GM23338 (cell line): Measurements from ENCODE around the gene EXOC3. TPM values are rescaled to one million over a fixed set of nuclear protein-coding genes. Genes with fewer than 3 reads are reported as not detected.
A peak's percentile ranks its signal among the peaks of the same experiment; 100 is the strongest.

Source experiments
- ATAC-seq: fragments of 200-7000 bp; cut with Tn5 transposase; 3 replicates; pipeline ENCODE4 v1.9.1; 2020
- DNase-seq: peaks from one replicate; pipeline ENCODE4 v3.0.0-alpha.2; 2015; ENCODE audit warnings: low spot score
- H2AFZ ChIP-seq: fragments of 200-600 bp; sonication (generic); 2 replicates; pipeline ENCODE4 v1.8.0; 2016; ENCODE audit warnings: antibody characterized with exemption, mild to moderate bottlenecking, moderate library complexity
- H3F3A ChIP-seq: fragments of 200-600 bp; sonication (generic); replicated peaks from 2 replicates; pipeline ENCODE4 v1.8.0; 2017; ENCODE audit warnings: antibody characterized with exemption, mixed run types, low read depth
- H3K27ac ChIP-seq: fragments of 200-600 bp; sonication (generic); 2 replicates; pipeline ENCODE4 v1.6.1; 2016; ENCODE audit warnings: low read depth
- H3K27me3 ChIP-seq: fragments of 200-600 bp; sonication (generic); 2 replicates; pipeline ENCODE4 v1.8.0; 2016; ENCODE audit warnings: mild to moderate bottlenecking, mixed run types, moderate library complexity; ENCODE audit not compliant: insufficient read depth
- H3K36me3 ChIP-seq: fragments of 200-600 bp; sonication (generic); 2 replicates; pipeline ENCODE4 v1.8.0; 2016; ENCODE audit warnings: mild to moderate bottlenecking; ENCODE audit not compliant: insufficient read depth
- H3K4me1 ChIP-seq: fragments of 200-600 bp; sonication (generic); 2 replicates; pipeline ENCODE4 v1.8.0; 2016; ENCODE audit warnings: mild to moderate bottlenecking, moderate library complexity; ENCODE audit not compliant: insufficient read depth
- H3K4me2 ChIP-seq: fragments of 200-600 bp; sonication (generic); 2 replicates; pipeline ENCODE4 v1.7.1; 2017; ENCODE audit warnings: mixed run types
- H3K4me3 ChIP-seq: fragments of 200-600 bp; sonication (generic); 2 replicates; pipeline ENCODE4 v1.6.1; 2016; ENCODE audit warnings: mixed run types
- H3K79me2 ChIP-seq: fragments of 200-600 bp; sonication (generic); replicated peaks from 2 replicates; pipeline ENCODE4 v1.8.0; 2017; ENCODE audit warnings: mild to moderate bottlenecking; ENCODE audit not compliant: insufficient read depth
- H3K9me2 ChIP-seq: fragments of 200-600 bp; sonication (generic); 2 replicates; pipeline ENCODE4 v1.8.0; 2017; ENCODE audit not compliant: insufficient read depth
- H4K20me1 ChIP-seq: fragments of 200-600 bp; sonication (generic); replicated peaks from 2 replicates; pipeline ENCODE4 v1.8.0; 2017; ENCODE audit warnings: mild to moderate bottlenecking; ENCODE audit not compliant: insufficient read depth
- H3K27ac Mint-ChIP-seq: 2 replicates; pipeline ENCODE4 v1.8.0; 2020; ENCODE audit warnings: inconsistent platforms, mild to moderate bottlenecking, moderate library complexity, mixed read lengths
- H3K27me3 Mint-ChIP-seq: 3 replicates; pipeline ENCODE4 v1.8.0; 2022; ENCODE audit warnings: low read depth, mild to moderate bottlenecking, moderate library complexity, mixed read lengths, inconsistent platforms; ENCODE audit not compliant: insufficient read depth, poor library complexity
- H3K36me3 Mint-ChIP-seq: 3 replicates; pipeline ENCODE4 v1.8.0; 2021; ENCODE audit warnings: low read depth, mild to moderate bottlenecking, inconsistent platforms, moderate library complexity, mixed read lengths
- H3K4me1 Mint-ChIP-seq: 3 replicates; pipeline ENCODE4 v1.8.0; 2020; ENCODE audit warnings: mild to moderate bottlenecking, inconsistent platforms, mixed read lengths
- H3K4me3 Mint-ChIP-seq: 3 replicates; pipeline ENCODE4 v1.8.0; 2021; ENCODE audit warnings: moderate library complexity, mild to moderate bottlenecking, inconsistent platforms, mixed read lengths
- H3K9me3 Mint-ChIP-seq: 3 replicates; pipeline ENCODE4 v1.8.0; 2020; ENCODE audit warnings: moderate library complexity, mild to moderate bottlenecking, inconsistent platforms, mixed read lengths
- CREB1 ChIP-seq: fragments of 250-450 bp; sonication (Bioruptor Pico); IDR thresholded peaks from 2 replicates; pipeline ENCODE4 v1.5.0; 2020; ENCODE audit warnings: low read depth, mild to moderate bottlenecking, moderate library complexity
- EZH2 ChIP-seq: fragments of 200-600 bp; sonication (generic); IDR thresholded peaks from one replicate; pipeline ENCODE4 v1.8.0; 2017; ENCODE audit warnings: antibody characterized with exemption, mild to moderate bottlenecking, low read depth; ENCODE audit not compliant: unreplicated experiment
- EZH2phosphoT487 ChIP-seq: fragments of 200-600 bp; sonication (generic); IDR thresholded peaks from one replicate; pipeline ENCODE4 v1.8.1; 2018; ENCODE audit warnings: antibody characterized with exemption; ENCODE audit not compliant: unreplicated experiment
- JUNB ChIP-seq: IDR thresholded peaks from one replicate; pipeline ENCODE4 v1.6.1; 2016; ENCODE audit warnings: antibody characterized with exemption; ENCODE audit not compliant: unreplicated experiment
- NANOG ChIP-seq: IDR thresholded peaks from 2 replicates; pipeline ENCODE4 v1.6.1; 2016; ENCODE audit warnings: antibody characterized with exemption, borderline replicate concordance
- POLR2AphosphoS5 ChIP-seq: IDR thresholded peaks from 2 replicates; pipeline ENCODE4 v1.6.1; 2016; ENCODE audit warnings: antibody characterized with exemption, low read depth
- REST ChIP-seq: IDR thresholded peaks from one replicate; pipeline ENCODE4 v1.6.1; 2018; ENCODE audit warnings: antibody characterized with exemption; ENCODE audit not compliant: unreplicated experiment
- STAT1 ChIP-seq: IDR thresholded peaks from one replicate; pipeline ENCODE4 v1.6.1; 2016; ENCODE audit warnings: antibody characterized with exemption; ENCODE audit not compliant: unreplicated experiment
- ZNF114 ChIP-seq: fragments of 250-450 bp; sonication (Bioruptor Pico); IDR thresholded peaks from 2 replicates; pipeline ENCODE4 v1.5.0; 2020; ENCODE audit warnings: mild to moderate bottlenecking, moderate library complexity
- ZNF331 ChIP-seq: fragments of 250-450 bp; sonication (Bioruptor Pico); IDR thresholded peaks from 2 replicates; pipeline ENCODE4 v1.5.0; 2020; ENCODE audit warnings: low read depth, mild to moderate bottlenecking, moderate library complexity
- polyA plus RNA-seq: library from polyadenylated mRNA; unstranded; fragments of >200 nt; fragmentation: Nextera tagmentation; extraction: Ambion mirVana; gene quantifications from 2 replicates; pipeline ENCODE4 v1.2.1, GENCODE V29; 2016
- total RNA-seq: library from RNA; depleted of rRNA; stranded (reverse); fragments of >200 nt; shearing (Covaris generic); gene quantifications from 2 replicates; pipeline ENCODE4 v1.2.3, GENCODE V29; 2014
- TF ChIP-seq, protein P1 (sequence below): IDR thresholded peaks from 2 replicates; pipeline ENCODE4 v1.6.1; 2016; ENCODE audit warnings: antibody characterized with exemption
- TF ChIP-seq, protein P2 (sequence below): fragments of 250-450 bp; sonication (Bioruptor Pico); IDR thresholded peaks from 2 replicates; pipeline ENCODE4 v1.5.0; 2020; ENCODE audit warnings: mild to moderate bottlenecking, moderate library complexity
- TF ChIP-seq, protein P3 (sequence below), 2 experiments: fragments of 200-600 bp in 1 of 2; sonication (generic) in 1 of 2; conservative IDR thresholded peaks; 2 replicates each; pipeline versions ENCODE4 v1.5.1 to v1.6.1; 2016 to 2017; ENCODE audit warnings: antibody characterized with exemption in 2 of 2, low read depth in 2 of 2, mild to moderate bottlenecking in 2 of 2, moderate library complexity in 1 of 2

EXOC3 gene
- total and polyA plus RNA-seq, 2 experiments from 2014 or later, result 13.4 to 31.6 TPM

- 0 out of 2 replicates have a peak, but pooled peaks cover 4% of the 10 kb centered on the region for H3K9me2 ChIP-seq
- no peaks in the 10 kb centered on the region for H3K27me3 ChIP-seq
- DNase-seq, result peak; percentile 60
- ATAC-seq, result peak; percentile 27
- Mint-ChIP-seq H3K4me3 (no peak overlapping the region), H3K27me3 (peaks cover 15% of the 10 kb centered on the region), H3K9me3 (0 out of 3 replicates have a peak, but pooled peaks cover 3% of the 10 kb centered on the region), H3K36me3 (no peaks in the 10 kb centered on the region), H3K27ac (no peak overlapping the region), H3K4me1 (peaks cover 18% of the 10 kb centered on the region)
- no peak overlapping the region for H3K4me2 ChIP-seq
- no peaks in the 10 kb centered on the region for H3K79me2 ChIP-seq
- TF ChIP-seq CREB1 (CRISPR knock-in tag) (no peak), POLR2AphosphoS5 (no peak), REST (no peak), ZNF114 (CRISPR knock-in tag) (no peak), JUNB (no peak), STAT1 (no peak), ZNF331 (CRISPR knock-in tag) (no peak), NANOG (no peak), EZH2 (no peak), EZH2phosphoT487 (no peak)
- TF ChIP-seq, protein P1, sequence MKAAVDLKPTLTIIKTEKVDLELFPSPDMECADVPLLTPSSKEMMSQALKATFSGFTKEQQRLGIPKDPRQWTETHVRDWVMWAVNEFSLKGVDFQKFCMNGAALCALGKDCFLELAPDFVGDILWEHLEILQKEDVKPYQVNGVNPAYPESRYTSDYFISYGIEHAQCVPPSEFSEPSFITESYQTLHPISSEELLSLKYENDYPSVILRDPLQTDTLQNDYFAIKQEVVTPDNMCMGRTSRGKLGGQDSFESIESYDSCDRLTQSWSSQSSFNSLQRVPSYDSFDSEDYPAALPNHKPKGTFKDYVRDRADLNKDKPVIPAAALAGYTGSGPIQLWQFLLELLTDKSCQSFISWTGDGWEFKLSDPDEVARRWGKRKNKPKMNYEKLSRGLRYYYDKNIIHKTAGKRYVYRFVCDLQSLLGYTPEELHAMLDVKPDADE, result no peak
- TF ChIP-seq, protein P2, sequence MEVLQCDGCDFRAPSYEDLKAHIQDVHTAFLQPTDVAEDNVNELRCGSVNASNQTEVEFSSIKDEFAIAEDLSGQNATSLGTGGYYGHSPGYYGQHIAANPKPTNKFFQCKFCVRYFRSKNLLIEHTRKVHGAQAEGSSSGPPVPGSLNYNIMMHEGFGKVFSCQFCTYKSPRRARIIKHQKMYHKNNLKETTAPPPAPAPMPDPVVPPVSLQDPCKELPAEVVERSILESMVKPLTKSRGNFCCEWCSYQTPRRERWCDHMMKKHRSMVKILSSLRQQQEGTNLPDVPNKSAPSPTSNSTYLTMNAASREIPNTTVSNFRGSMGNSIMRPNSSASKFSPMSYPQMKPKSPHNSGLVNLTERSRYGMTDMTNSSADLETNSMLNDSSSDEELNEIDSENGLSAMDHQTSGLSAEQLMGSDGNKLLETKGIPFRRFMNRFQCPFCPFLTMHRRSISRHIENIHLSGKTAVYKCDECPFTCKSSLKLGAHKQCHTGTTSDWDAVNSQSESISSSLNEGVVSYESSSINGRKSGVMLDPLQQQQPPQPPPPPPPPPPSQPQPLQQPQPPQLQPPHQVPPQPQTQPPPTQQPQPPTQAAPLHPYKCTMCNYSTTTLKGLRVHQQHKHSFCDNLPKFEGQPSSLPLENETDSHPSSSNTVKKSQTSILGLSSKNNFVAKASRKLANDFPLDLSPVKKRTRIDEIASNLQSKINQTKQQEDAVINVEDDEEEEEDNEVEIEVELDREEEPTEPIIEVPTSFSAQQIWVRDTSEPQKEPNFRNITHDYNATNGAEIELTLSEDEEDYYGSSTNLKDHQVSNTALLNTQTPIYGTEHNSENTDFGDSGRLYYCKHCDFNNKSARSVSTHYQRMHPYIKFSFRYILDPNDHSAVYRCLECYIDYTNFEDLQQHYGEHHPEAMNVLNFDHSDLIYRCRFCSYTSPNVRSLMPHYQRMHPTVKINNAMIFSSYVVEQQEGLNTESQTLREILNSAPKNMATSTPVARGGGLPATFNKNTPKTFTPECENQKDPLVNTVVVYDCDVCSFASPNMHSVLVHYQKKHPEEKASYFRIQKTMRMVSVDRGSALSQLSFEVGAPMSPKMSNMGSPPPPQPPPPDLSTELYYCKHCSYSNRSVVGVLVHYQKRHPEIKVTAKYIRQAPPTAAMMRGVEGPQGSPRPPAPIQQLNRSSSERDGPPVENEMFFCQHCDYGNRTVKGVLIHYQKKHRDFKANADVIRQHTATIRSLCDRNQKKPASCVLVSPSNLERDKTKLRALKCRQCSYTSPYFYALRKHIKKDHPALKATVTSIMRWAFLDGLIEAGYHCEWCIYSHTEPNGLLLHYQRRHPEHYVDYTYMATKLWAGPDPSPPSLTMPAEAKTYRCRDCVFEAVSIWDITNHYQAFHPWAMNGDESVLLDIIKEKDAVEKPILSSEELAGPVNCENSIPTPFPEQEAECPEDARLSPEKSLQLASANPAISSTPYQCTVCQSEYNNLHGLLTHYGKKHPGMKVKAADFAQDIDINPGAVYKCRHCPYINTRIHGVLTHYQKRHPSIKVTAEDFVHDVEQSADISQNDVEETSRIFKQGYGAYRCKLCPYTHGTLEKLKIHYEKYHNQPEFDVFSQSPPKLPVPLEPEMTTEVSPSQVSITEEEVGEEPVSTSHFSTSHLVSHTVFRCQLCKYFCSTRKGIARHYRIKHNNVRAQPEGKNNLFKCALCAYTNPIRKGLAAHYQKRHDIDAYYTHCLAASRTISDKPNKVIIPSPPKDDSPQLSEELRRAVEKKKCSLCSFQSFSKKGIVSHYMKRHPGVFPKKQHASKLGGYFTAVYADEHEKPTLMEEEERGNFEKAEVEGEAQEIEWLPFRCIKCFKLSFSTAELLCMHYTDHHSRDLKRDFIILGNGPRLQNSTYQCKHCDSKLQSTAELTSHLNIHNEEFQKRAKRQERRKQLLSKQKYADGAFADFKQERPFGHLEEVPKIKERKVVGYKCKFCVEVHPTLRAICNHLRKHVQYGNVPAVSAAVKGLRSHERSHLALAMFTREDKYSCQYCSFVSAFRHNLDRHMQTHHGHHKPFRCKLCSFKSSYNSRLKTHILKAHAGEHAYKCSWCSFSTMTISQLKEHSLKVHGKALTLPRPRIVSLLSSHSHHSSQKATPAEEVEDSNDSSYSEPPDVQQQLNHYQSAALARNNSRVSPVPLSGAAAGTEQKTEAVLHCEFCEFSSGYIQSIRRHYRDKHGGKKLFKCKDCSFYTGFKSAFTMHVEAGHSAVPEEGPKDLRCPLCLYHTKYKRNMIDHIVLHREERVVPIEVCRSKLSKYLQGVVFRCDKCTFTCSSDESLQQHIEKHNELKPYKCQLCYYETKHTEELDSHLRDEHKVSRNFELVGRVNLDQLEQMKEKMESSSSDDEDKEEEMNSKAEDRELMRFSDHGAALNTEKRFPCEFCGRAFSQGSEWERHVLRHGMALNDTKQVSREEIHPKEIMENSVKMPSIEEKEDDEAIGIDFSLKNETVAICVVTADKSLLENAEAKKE, result no peak
- TF ChIP-seq, protein P3, sequence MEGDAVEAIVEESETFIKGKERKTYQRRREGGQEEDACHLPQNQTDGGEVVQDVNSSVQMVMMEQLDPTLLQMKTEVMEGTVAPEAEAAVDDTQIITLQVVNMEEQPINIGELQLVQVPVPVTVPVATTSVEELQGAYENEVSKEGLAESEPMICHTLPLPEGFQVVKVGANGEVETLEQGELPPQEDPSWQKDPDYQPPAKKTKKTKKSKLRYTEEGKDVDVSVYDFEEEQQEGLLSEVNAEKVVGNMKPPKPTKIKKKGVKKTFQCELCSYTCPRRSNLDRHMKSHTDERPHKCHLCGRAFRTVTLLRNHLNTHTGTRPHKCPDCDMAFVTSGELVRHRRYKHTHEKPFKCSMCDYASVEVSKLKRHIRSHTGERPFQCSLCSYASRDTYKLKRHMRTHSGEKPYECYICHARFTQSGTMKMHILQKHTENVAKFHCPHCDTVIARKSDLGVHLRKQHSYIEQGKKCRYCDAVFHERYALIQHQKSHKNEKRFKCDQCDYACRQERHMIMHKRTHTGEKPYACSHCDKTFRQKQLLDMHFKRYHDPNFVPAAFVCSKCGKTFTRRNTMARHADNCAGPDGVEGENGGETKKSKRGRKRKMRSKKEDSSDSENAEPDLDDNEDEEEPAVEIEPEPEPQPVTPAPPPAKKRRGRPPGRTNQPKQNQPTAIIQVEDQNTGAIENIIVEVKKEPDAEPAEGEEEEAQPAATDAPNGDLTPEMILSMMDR (conservative IDR thresholded peaks at IDR 0.05; ENCODE audit: low read depth in 2 of 2), result no peak
- H3K4me1 ChIP-seq, result peaks cover 6% of the 10 kb centered on the region; the same call in 1 of the 2 replicates
- no peaks in the 10 kb centered on the region for H3K36me3 ChIP-seq
- H2AFZ ChIP-seq, result peak overlapping the region; percentile 47; the same call in 1 of the 2 replicates
- no peaks in the 10 kb centered on the region for H4K20me1 ChIP-seq
- H3K4me3 ChIP-seq, result no peak overlapping the region
- H3K27ac ChIP-seq, result peak overlapping the region; percentile 14; the same call in 1 of the 2 replicates
- no peaks in the 10 kb centered on the region for H3F3A ChIP-seq
Observed at GRCh38 chr5:398475-399295, 44.3 kb upstream of the EXOC3 start.
